Fibroblast of villous mesenchyme (primary cell): ENCODE results near the gene SNAP47. TPM values are rescaled to one million over a fixed set of nuclear protein-coding genes. Genes with fewer than 3 reads are reported as not detected.

Source experiments
- DNase-seq: peaks from one replicate; pipeline ENCODE4 v3.0.0-alpha.2; 2010; ENCODE audit warnings: low read depth
- H3K4me3 ChIP-seq: 2 replicates; pipeline ENCODE4 v1.5.1; 2011; ENCODE audit warnings: low read depth, mild to moderate bottlenecking, low read length
- total RNA-seq: library from RNA; depleted of rRNA; stranded (reverse); fragments of >200 nt; gene quantifications from 2 replicates; pipeline ENCODE4 v1.2.3, GENCODE V29; 2012
- TF ChIP-seq, protein P1 (sequence below): IDR thresholded peaks from 2 replicates; pipeline ENCODE4 v1.5.1; 2012; ENCODE audit warnings: low read depth, mild to moderate bottlenecking, low read length; ENCODE audit not compliant: insufficient read depth

The SNAP47 gene
- total RNA-seq, 1 donor = 58.3 TPM

DNA sequence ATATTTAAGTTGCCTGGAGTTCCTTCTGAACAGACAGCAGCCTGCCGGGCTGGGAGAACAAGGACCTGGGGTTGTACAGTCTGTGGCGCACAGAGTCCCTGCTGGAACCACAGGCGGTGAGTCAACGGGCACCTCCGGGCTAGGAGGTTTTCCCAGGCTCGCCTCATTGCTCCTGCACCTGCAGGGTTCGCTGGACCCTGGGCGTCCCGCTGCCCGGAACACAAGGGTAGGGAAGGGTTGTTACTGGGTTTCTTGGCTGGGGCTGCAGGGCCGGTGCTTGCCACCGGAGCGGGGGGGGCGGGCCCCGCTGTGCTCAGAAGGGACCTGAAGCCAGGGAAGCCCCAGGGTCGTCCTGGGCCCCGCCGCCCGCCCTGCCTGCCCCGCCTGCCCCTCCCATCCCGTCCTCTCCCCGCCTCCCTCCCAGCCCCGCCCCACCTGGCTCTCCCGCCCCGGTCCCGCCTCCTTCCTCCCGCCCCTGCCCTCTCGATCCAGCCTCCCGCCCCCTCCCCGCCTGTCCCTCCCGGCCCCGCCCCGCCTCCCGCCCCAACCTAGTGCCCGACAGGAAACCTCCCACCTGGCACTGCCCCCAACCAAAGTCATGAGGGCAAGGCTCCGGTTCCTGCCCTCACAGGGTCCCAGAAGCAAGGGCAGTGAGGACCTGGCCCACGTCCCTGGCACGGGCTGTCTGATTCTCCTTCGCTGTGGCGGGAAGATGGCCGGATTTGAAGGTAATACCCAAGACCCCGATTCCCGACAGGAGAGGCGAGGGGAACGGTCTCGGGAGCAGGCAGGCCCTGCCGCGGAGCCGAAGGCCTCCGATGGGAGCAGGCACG lies 7.0 kb upstream of the SNAP47 start:
- peak; percentile 61 for DNase-seq
- peak overlapping the region; percentile 72 for H3K4me3 ChIP-seq
- TF ChIP-seq, protein P1, sequence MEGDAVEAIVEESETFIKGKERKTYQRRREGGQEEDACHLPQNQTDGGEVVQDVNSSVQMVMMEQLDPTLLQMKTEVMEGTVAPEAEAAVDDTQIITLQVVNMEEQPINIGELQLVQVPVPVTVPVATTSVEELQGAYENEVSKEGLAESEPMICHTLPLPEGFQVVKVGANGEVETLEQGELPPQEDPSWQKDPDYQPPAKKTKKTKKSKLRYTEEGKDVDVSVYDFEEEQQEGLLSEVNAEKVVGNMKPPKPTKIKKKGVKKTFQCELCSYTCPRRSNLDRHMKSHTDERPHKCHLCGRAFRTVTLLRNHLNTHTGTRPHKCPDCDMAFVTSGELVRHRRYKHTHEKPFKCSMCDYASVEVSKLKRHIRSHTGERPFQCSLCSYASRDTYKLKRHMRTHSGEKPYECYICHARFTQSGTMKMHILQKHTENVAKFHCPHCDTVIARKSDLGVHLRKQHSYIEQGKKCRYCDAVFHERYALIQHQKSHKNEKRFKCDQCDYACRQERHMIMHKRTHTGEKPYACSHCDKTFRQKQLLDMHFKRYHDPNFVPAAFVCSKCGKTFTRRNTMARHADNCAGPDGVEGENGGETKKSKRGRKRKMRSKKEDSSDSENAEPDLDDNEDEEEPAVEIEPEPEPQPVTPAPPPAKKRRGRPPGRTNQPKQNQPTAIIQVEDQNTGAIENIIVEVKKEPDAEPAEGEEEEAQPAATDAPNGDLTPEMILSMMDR = no peak

DNA sequence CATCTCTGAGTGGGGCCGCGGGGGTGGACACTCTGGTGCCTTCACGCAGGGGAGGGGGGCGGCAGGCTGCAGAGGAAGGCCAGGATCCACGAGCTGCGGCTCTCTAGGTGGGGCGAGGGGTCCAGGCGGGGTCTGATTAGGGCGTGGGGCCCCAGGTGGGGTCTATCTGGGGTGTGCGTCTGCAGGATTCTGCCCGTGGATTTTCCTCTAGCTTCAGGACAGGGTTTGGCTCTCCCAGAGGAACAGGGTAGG lies 6.4 kb upstream of the SNAP47 start:
- peak overlapping the region; percentile 72 for H3K4me3 ChIP-seq
- TF ChIP-seq, protein P1 = no peak
- DNase-seq = no peak

DNA sequence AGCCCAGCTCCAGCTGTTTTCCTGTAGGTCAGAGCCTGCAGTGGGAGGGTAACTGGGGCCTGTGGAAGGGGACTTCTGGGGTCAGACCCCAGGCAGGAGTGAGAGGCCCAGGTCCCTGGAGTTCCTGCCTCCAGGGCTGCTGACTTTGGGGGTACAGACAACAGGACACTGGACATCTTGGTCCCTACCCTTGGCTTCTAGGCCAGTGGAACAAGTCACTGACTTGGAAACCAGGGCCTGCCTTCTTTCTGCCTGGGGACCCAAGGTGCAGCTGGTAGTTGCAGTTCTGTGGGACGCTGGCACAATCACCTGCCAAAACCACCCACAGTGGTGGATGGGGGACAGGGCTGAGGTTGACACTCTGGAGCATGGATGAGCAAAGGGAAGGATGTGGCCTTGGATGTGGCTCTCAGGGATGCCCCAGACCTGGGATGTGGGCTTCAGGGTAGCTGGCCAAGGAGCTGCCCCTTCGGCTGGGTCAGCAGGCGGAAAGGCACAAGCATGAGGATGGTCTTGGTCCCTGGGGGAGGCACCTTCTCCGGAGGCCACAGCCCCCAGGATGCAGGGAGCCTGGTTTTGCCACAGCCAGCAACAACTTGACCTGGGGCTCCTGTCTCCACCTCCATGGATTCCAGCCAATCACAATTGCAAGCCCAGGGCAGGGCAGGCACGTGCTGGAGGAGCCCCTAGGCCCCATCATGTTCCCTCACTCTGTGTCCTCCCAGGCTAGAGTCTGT lies 5.9 kb upstream of the SNAP47 start:
- TF ChIP-seq, protein P1 = no peak
- peak overlapping the region; percentile 72 for H3K4me3 ChIP-seq
- no peak for DNase-seq

DNA sequence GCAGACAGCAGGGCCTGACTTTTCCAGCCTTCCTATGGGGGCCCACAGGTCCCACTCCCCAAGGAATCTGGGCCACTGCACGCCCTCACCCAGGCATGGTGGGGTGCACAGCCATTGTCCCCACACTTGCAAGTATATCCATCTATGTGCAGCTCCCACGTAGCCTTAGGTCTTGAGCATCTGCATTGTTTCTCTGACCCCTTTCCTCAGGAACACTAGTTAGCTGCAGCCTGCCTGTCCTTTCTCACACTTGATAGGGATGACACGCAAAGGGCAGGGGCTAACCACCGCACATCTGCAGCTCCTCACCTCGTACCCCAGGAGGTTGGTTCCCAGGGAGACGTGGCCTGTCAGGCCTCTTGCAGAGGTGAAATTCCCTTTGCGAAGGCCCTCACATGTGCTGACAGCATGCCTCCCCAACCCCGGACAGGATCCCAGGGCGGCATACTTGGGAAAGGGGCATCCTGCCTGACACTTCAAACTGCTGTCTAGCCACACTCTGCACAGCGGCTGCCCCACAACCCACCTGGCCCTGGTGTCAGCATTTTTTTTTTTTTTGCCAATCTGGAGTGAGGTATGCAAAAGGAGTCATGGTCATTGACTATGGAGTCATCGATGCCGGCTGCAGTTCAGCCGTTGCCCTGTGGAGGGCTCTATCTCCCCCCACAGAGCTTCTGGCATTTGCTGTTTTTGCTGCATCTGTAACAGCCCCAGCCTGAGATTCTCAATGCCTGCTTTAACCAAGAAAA lies 5.2 kb upstream of the SNAP47 start:
- TF ChIP-seq, protein P1 = peak; percentile 91
- peak; percentile 56 for DNase-seq
- no peak overlapping the region for H3K4me3 ChIP-seq

DNA sequence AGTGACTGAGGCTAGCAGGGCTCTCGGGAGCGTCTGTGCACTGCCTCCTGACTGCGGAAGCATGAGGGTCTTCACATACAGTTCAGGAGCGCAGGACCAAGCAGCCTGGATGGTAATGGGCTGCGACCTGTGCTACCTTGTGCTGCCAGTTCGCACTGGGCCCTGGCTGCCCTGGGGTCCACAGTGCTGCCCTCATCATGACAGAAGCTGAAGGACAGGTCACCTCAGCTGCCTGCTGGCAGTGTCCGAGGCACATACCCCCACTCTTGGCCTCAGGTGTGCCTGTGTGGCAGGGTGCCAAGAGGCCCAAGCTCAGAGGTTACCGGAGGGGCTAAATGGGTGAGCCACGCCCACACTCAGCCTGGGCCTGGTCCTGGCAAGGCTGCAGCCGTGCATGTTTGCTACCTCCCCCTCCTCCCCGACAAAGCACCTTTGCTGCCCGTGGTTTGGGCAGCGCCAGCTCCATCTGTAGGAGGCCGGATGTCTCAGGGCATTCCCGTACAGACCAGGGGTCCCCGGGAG lies 4.5 kb upstream of the SNAP47 start:
- H3K4me3 ChIP-seq = no peak overlapping the region
- TF ChIP-seq, protein P1 = no peak
- DNase-seq = no peak

DNA sequence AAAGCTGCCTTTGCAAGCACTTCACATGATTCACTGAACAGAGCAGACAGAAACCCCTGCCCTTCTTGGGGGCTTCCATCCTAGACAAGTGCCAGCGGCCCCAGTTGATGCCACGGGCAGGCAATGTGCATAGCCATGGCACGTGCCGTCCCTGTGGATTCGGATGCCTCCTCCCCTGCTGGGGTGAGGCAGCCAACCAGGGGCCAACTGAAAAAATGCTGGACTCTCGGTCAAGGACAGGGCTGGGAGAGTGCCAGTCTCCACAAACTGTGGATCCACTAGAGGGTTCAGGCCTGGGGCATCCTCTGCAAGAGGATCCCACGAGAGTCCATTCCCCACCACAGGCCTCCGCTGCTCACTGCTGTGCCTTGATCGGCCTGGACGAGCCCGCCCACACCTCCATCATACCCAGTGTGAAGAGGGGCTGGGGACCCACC lies 4.0 kb upstream of the SNAP47 start:
- no peak for DNase-seq
- H3K4me3 ChIP-seq = no peak overlapping the region
- TF ChIP-seq, protein P1 = no peak
